ENCODE data around the gene ATP2B3. TPM values are rescaled to one million over a fixed set of nuclear protein-coding genes. Genes with fewer than 3 reads are reported as not detected.
A peak's percentile ranks its signal among the peaks of the same experiment; 100 is the strongest.

Gene ATP2B3
- total and polyA plus RNA-seq, 2 donors (not counting 3 experiments of a cell fraction or from before 2014, with no cell fraction given) = 0.01 to 0.07 TPM

DNA sequence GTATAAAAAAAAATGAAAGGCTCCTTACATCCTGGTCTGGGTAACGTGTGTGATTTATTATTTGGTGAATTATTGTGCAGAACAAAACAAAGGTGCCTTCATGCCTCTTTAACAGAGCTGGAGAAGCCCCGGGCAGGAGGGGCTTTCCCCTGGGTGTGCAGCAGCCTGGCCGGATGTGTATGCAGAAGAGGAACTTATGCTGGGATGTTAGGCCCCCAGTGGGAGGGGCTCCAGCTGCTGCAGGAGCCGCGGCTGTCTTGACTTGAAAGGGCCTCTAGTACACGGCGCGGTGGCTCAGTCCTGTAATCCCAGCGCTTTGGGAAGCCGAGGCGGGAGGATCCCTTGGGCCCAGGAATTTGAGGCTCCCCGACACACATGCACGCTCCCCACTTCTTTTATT, 65.5 kb downstream of the ATP2B3 start:
- intact Hi-C loops (cut with micrococcal nuclease) = no loop called here
- Histone ChIP-seq H3K9me3 (replicated peaks; ENCODE audit: control insufficient read depth, insufficient read depth, low read length) (no peaks in the 10 kb centered on the region), H3K27ac (ENCODE audit: insufficient read depth, low read depth, low read length) (no peak overlapping the region), H3K27me3 (ENCODE audit: control insufficient read depth in 2 of 2, insufficient read depth in 2 of 2, low read length in 2 of 2) (no peaks in the 10 kb centered on the region), H3K4me3 (replicated peaks in 1 of 3; ENCODE audit: insufficient read depth in 1 of 3, low read depth in 1 of 3, low read length in 3 of 3) (no peak overlapping the region), H3K79me2 (ENCODE audit: control insufficient read depth, insufficient read depth, low read length) (no peaks in the 10 kb centered on the region), H3K4me1 (ENCODE audit: control insufficient read depth, extremely low read depth, insufficient read depth, low read length) (no peaks in the 10 kb centered on the region), H3K9ac (replicated peaks; ENCODE audit: extremely low read depth, insufficient read depth, low read length) (no peak overlapping the region), H3K4me2 (ENCODE audit: insufficient read depth, low read length) (no peak overlapping the region), H4K20me1 (replicated peaks; ENCODE audit: control insufficient read depth, extremely low read depth, insufficient read depth, low read length) (no peaks in the 10 kb centered on the region), H3K9me1 (replicated peaks; ENCODE audit: control insufficient read depth, extremely low read depth, insufficient read depth, low read length) (no peaks in the 10 kb centered on the region), H2AFZ (ENCODE audit: low read depth, low read length) (no peak overlapping the region), H3K36me3 (ENCODE audit: control insufficient read depth in 2 of 2, extremely low read depth in 1 of 2, insufficient read depth in 2 of 2, low read length in 2 of 2) (no peaks in the 10 kb centered on the region)
- TF ChIP-seq FOS (IDR thresholded peaks at IDR 0.05; ENCODE audit: borderline replicate concordance, insufficient read depth, low read length) = no peak
- BruUV-seq (replicated peaks) = no TSS peak
- POLR2A ChIA-PET = no interaction called here
- DNase-seq (ENCODE audit: low read depth, low spot score) (peak; percentile 25), FAIRE-seq (peak; percentile 61)
- CTCF ChIA-PET = no interaction called here
- dilution Hi-C loops (cut with MboI; ENCODE audit: extremely low pct_ligation_motif_present, low sequenced_read_pairs) = no loop called here

DNA sequence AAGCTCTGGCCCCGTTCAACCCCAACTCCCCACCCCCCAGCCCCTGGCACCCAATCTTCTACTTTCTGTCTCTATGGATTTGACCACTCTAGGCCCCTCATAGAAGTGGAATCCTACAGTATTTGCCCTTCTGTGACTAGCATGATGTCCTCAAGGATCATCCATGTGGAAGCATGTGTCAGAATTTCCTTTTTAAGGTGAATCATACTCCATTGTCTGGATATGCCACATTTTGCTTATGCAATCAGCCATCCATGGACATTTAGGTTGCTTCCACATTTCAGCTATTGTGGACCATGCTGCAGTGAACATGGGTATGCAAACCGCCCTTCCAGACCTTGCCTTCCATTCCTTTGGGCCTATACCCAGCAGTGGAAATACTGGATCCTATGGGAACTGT, 66.0 kb downstream of the ATP2B3 start:
- H3K9ac ChIP-seq (replicated peaks; ENCODE audit: extremely low read depth, insufficient read depth, low read length) = no peak overlapping the region
- dilution Hi-C loops (cut with MboI; ENCODE audit: extremely low pct_ligation_motif_present, low sequenced_read_pairs) = no loop called here
- no peaks in the 10 kb centered on the region for H4K20me1 ChIP-seq (replicated peaks; ENCODE audit: control insufficient read depth, extremely low read depth, insufficient read depth, low read length)
- H2AFZ ChIP-seq (ENCODE audit: low read depth, low read length) = no peak overlapping the region
- H3K9me3 ChIP-seq (replicated peaks; ENCODE audit: control insufficient read depth, insufficient read depth, low read length) = no peaks in the 10 kb centered on the region
- FAIRE-seq (peak; percentile 68), DNase-seq (ENCODE audit: low read depth, low spot score) (peak; percentile 1)
- H3K9me1 ChIP-seq (replicated peaks; ENCODE audit: control insufficient read depth, extremely low read depth, insufficient read depth, low read length) = no peaks in the 10 kb centered on the region
- intact Hi-C loops (cut with micrococcal nuclease) = no loop called here
- H3K4me2 ChIP-seq (ENCODE audit: insufficient read depth, low read length) = no peak overlapping the region
- BruUV-seq (replicated peaks) = no TSS peak
- H3K79me2 ChIP-seq (ENCODE audit: control insufficient read depth, insufficient read depth, low read length) = no peaks in the 10 kb centered on the region
- ChIA-PET CTCF (no interaction called here), POLR2A (no interaction called here)
- no peak overlapping the region for H3K4me3 ChIP-seq (replicated peaks in 1 of 3; ENCODE audit: insufficient read depth in 1 of 3, low read depth in 1 of 3, low read length in 3 of 3)
- H3K27me3 ChIP-seq (ENCODE audit: control insufficient read depth in 2 of 2, insufficient read depth in 2 of 2, low read length in 2 of 2) = no peaks in the 10 kb centered on the region
- H3K4me1 ChIP-seq (ENCODE audit: control insufficient read depth, extremely low read depth, insufficient read depth, low read length) = no peaks in the 10 kb centered on the region
- TF ChIP-seq MYC (IDR thresholded peaks at IDR 0.05; ENCODE audit: low read depth, low read length) (no peak), JUN (IDR thresholded peaks at IDR 0.05; ENCODE audit: borderline replicate concordance, insufficient read depth, insufficient read length, low read depth) (no peak), EZH2 (IDR thresholded peaks at IDR 0.05; ENCODE audit: borderline replicate concordance, low read depth, low read length, severe bottlenecking) (no peak), FOS (IDR thresholded peaks at IDR 0.05; ENCODE audit: borderline replicate concordance, insufficient read depth, low read length) (no peak), POLR2A (IDR thresholded peaks at IDR 0.05; ENCODE audit: low read depth, low read length) (no peak), POLR2AphosphoS5 (IDR thresholded peaks at IDR 0.05; ENCODE audit: insufficient read depth, low read depth, low read length) (no peak), GATA2 (IDR thresholded peaks at IDR 0.05; ENCODE audit: insufficient read depth, insufficient read length, low read depth, low read length) (no peak)
- TF ChIP-seq, protein P1, sequence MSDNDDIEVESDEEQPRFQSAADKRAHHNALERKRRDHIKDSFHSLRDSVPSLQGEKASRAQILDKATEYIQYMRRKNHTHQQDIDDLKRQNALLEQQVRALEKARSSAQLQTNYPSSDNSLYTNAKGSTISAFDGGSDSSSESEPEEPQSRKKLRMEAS (IDR thresholded peaks at IDR 0.05; ENCODE audit: insufficient read depth, insufficient read length) = no peak
- TF ChIP-seq, protein P2, sequence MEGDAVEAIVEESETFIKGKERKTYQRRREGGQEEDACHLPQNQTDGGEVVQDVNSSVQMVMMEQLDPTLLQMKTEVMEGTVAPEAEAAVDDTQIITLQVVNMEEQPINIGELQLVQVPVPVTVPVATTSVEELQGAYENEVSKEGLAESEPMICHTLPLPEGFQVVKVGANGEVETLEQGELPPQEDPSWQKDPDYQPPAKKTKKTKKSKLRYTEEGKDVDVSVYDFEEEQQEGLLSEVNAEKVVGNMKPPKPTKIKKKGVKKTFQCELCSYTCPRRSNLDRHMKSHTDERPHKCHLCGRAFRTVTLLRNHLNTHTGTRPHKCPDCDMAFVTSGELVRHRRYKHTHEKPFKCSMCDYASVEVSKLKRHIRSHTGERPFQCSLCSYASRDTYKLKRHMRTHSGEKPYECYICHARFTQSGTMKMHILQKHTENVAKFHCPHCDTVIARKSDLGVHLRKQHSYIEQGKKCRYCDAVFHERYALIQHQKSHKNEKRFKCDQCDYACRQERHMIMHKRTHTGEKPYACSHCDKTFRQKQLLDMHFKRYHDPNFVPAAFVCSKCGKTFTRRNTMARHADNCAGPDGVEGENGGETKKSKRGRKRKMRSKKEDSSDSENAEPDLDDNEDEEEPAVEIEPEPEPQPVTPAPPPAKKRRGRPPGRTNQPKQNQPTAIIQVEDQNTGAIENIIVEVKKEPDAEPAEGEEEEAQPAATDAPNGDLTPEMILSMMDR (IDR thresholded peaks at IDR 0.05; ENCODE audit: extremely low read depth in 1 of 2, insufficient read depth in 1 of 2, low read depth in 1 of 2, low read length in 2 of 2) = no peak
- peaks cover 0 to 1% of the 10 kb centered on the region in 2 experiments for H3K36me3 ChIP-seq (ENCODE audit: control insufficient read depth in 2 of 2, extremely low read depth in 1 of 2, insufficient read depth in 2 of 2, low read length in 2 of 2)
- no peak overlapping the region for H3K27ac ChIP-seq (ENCODE audit: insufficient read depth, low read depth, low read length)
